HepG2 (cell line): ENCODE data around the gene FAM83F. TPM values are rescaled to one million over a fixed set of nuclear protein-coding genes. Genes with fewer than 3 reads are reported as not detected.

ENCODE experiments used
- ATAC-seq: fragments of 200-7000 bp; cut with Tn5 transposase; 3 replicates; pipeline ENCODE4 v1.9.1; 2020; ENCODE audit warnings: mild to moderate bottlenecking, moderate library complexity
- BruUV-seq: library from RNA; stranded (reverse); fragments of 400-500 nt; replicated peaks from 2 replicates; lab custom pipeline; 2021; lab: Mats Ljungman, UMichigan
- CTCF ChIA-PET: fragments of 300-600 bp; formaldehyde crosslinking; extraction: SDS; loops from one replicate; lab custom pipeline; 2021; ENCODE audit warnings: low total read pairs, inconsistent platforms, low intra/inter-chr PET ratio; lab: Yijun Ruan, JAX
- POLR2A ChIA-PET: fragments of 350-600 bp; sonication (Branson Sonifier 250); formaldehyde crosslinking; loops from one replicate; lab custom pipeline; 2020; ENCODE audit warnings: antibody characterized with exemption, inconsistent platforms; lab: Yijun Ruan, JAX
- DNase-seq: peaks from one replicate; pipeline ENCODE4 v3.0.0-alpha.2; 2015; ENCODE audit warnings: low spot score
- FAIRE-seq: peaks from 3 replicates; lab custom pipeline; 2011; peaks lifted over from hg19 to GRCh38; lab: Jason Lieb, UNC
- H2AFZ ChIP-seq: one replicate; pipeline ENCODE4 v1.6.1; 2011; ENCODE audit warnings: low read length, inconsistent platforms
- H3K27ac ChIP-seq: fragments of 300-600 bp; 3 replicates; pipeline ENCODE4 v1.8.0; 2011; ENCODE audit warnings: mixed run types, mild to moderate bottlenecking, mixed read lengths, low read length, inconsistent platforms; ENCODE audit not compliant: insufficient read depth; ENCODE audit errors: extremely low read length
- H3K27me3 ChIP-seq, 2 experiments: fragments of 200-600 bp in 1 of 2; 2 replicates in 1 of 2; 3 replicates in 1 of 2; pipeline versions ENCODE4 v1.6.0 to v1.8.0; 2011; ENCODE audit warnings: low read length in 2 of 2, mild to moderate bottlenecking in 2 of 2, moderate library complexity in 2 of 2, inconsistent platforms in 1 of 2; ENCODE audit not compliant: insufficient read depth in 2 of 2, control insufficient read depth in 1 of 2
- H3K36me3 ChIP-seq, 2 experiments: fragments of 200-600 bp in 1 of 2; replicated peaks in 1 of 2; 2 replicates in 1 of 2; 3 replicates in 1 of 2; pipeline versions ENCODE4 v1.5.1 to v1.8.0; 2011; ENCODE audit warnings: low read length in 2 of 2, inconsistent platforms in 1 of 2; ENCODE audit not compliant: insufficient read depth in 2 of 2, control insufficient read depth in 1 of 2
- H3K4me1 ChIP-seq: 2 replicates; pipeline ENCODE4 v1.5.1; 2012; ENCODE audit warnings: low read length, inconsistent platforms; ENCODE audit not compliant: insufficient read depth
- H3K4me2 ChIP-seq: 2 replicates; pipeline ENCODE4 v1.6.0; 2011; ENCODE audit warnings: low read depth, low read length, inconsistent platforms
- H3K4me3 ChIP-seq, 3 experiments: fragments of 200-600 bp in 1 of 3; sonication (generic), shearing (Covaris generic) in 1 of 3; replicated peaks in 1 of 3; 2 replicates each; pipeline ENCODE4 v1.5.1; 2011 to 2016; ENCODE audit warnings: low read length in 3 of 3, inconsistent platforms in 2 of 3, low read depth in 2 of 3, mild to moderate bottlenecking in 2 of 3, control low read depth in 1 of 3, mixed read lengths in 1 of 3; ENCODE audit not compliant: insufficient read depth in 1 of 3
- H3K79me2 ChIP-seq: one replicate; pipeline ENCODE4 v1.6.1; 2011; ENCODE audit warnings: low read length, inconsistent platforms; ENCODE audit not compliant: insufficient read depth
- H3K9ac ChIP-seq: 2 replicates; pipeline ENCODE4 v1.6.0; 2011; ENCODE audit warnings: mild to moderate bottlenecking, low read depth, low read length, inconsistent platforms; ENCODE audit not compliant: insufficient read depth
- H3K9me3 ChIP-seq: 2 replicates; pipeline ENCODE4 v1.5.1; 2012; ENCODE audit warnings: mild to moderate bottlenecking, low read length
- H4K20me1 ChIP-seq: 2 replicates; pipeline ENCODE4 v1.6.0; 2011; ENCODE audit warnings: inconsistent platforms, mild to moderate bottlenecking, low read length, moderate library complexity; ENCODE audit not compliant: insufficient read depth
- E2F1 ChIP-seq: sonication (generic); formaldehyde crosslinking; IDR thresholded peaks from 2 replicates; pipeline ENCODE4 v1.5.0; 2020; ENCODE audit warnings: missing genetic modification reagents
- MLLT10 ChIP-seq: sonication (generic); formaldehyde crosslinking; IDR thresholded peaks from 2 replicates; pipeline ENCODE4 v1.4.0; 2020; ENCODE audit warnings: missing genetic modification reagents
- PCBP2 ChIP-seq: fragments of 200-400 bp; formaldehyde crosslinking; optimal IDR thresholded peaks from 2 replicates; pipeline ENCODE3; 2018; ENCODE audit warnings: low read length, low read depth; ENCODE audit not compliant: poor library complexity, severe bottlenecking
- TAF1 ChIP-seq: sonication (generic); formaldehyde crosslinking; IDR thresholded peaks from 2 replicates; pipeline ENCODE4 v1.4.0; 2020; ENCODE audit warnings: missing genetic modification reagents
- TFDP1 ChIP-seq: IDR thresholded peaks from 2 replicates; pipeline ENCODE4 v1.6.1; 2016; ENCODE audit warnings: missing compliant biosample characterization, missing genetic modification reagents, borderline replicate concordance
- ZBTB38 ChIP-seq: sonication (generic); formaldehyde crosslinking; IDR thresholded peaks from 2 replicates; pipeline ENCODE4 v1.5.1; 2020; ENCODE audit warnings: mild to moderate bottlenecking, missing genetic modification reagents
- ZNF160 ChIP-seq: sonication (generic); formaldehyde crosslinking; IDR thresholded peaks from 2 replicates; pipeline ENCODE4 v1.8.0; 2022; ENCODE audit warnings: mild to moderate bottlenecking, inconsistent platforms, missing genetic modification reagents
- ZNF678 ChIP-seq: sonication (generic); formaldehyde crosslinking; IDR thresholded peaks from 2 replicates; pipeline ENCODE4 v1.4.0; 2020; ENCODE audit warnings: mild to moderate bottlenecking, missing genetic modification reagents
- ZNF746 ChIP-seq: sonication (generic); formaldehyde crosslinking; IDR thresholded peaks from 2 replicates; pipeline ENCODE4 v1.8.0; 2022; ENCODE audit warnings: mild to moderate bottlenecking, missing genetic modification reagents
- WGBS: methylation state at CpG from one replicate; pipeline ENCODE4 v1.1.6; 2017; ENCODE audit warnings: low lambda C conversion rate; 5-methylcytosine and 5-hydroxymethylcytosine counted together
- in situ Hi-C: cut with HindIII; loops from 2 replicates; pipeline ENCODE4 v1.10.0; 2017; ENCODE audit warnings: low pct_unique_long_range_greater_than_20kb; ENCODE audit not compliant: extremely low pct_ligation_motif_present
- intact Hi-C: fragments of 100-400 bp; cut with micrococcal nuclease; formaldehyde crosslinking; loops from one replicate; pipeline ENCODE4 v1.10.0; 2022; ENCODE audit not compliant: unreplicated experiment
- polyA plus RNA-seq, 8 experiments: library from polyadenylated mRNA; depleted of rRNA in 3 of 8; stranded (reverse) in 7 of 8; unstranded in 1 of 8; fragments of >200 nt; fragmentation: Illumina TruSeq in 4 of 8; extraction: Trizol in 4 of 8; gene quantifications; 2 replicates each; pipeline versions ENCODE4 v1.2.1 to v1.2.3, GENCODE V29; 2011 to 2016; ENCODE audit warnings: low read depth in 4 of 8, missing spikeins in 1 of 8, mixed read lengths in 1 of 8; ENCODE audit not compliant: insufficient read depth in 1 of 8
- total RNA-seq, 5 experiments: library from RNA; depleted of rRNA; stranded (reverse); fragments of >200 nt; fragmentation: Illumina TruSeq; extraction: Trizol; gene quantifications; 2 replicates each; pipeline ENCODE4 v1.2.3, GENCODE V29; 2016; ENCODE audit warnings: low read depth in 1 of 5

The FAM83F gene
- total and polyA plus RNA-seq, 2 of the 13 experiments (the other 11 are each of a cell fraction or from before 2014, with no cell fraction given), result not detected

- Histone ChIP-seq H3K27ac (no peak overlapping the region), H3K27me3 (peaks cover 6 to 52% of the 10 kb centered on the region in 2 experiments; a peak in 3 of 5 replicates), H3K4me2 (no peak overlapping the region), H3K9ac (no peak overlapping the region), H2AFZ (no peak overlapping the region), H3K9me3 (no peaks in the 10 kb centered on the region)
- in situ Hi-C loops, result no loop called here
- ATAC-seq (no peak), FAIRE-seq (no peak)
- TF ChIP-seq ZBTB38 (CRISPR knock-in tag) (no peak), TAF1 (CRISPR knock-in tag) (no peak), TFDP1 (no peak), ZNF160 (no peak), ZNF678 (no peak), MLLT10 (no peak)
- TF ChIP-seq, all 625 proteins: peak for 0
- H4K20me1 ChIP-seq, result no peaks in the 10 kb centered on the region
- BruUV-seq, result no TSS peak
- H3K79me2 ChIP-seq, result no peaks in the 10 kb centered on the region
- CTCF ChIA-PET, result no interaction called here
- 13% methylated on average over 6 of the region's 6 CpGs for WGBS
- no peak overlapping the region for H3K4me3 ChIP-seq
- H3K36me3 ChIP-seq, result no peaks in the 10 kb centered on the region
- POLR2A ChIA-PET, result no interaction called here
- intact Hi-C loops, result no loop called here
- DNase-seq, result no peak
- H3K4me1 ChIP-seq, result peaks cover 30% of the 10 kb centered on the region
Observed at GRCh38 chr22:40004836-40005235, 10.1 kb downstream of the FAM83F start.

GRCh38 chr22:40006641-40007040 lies 11.9 kb downstream of the FAM83F start:
- ChIA-PET CTCF (no interaction called here), POLR2A (no interaction called here)
- Histone ChIP-seq H3K9me3 (no peaks in the 10 kb centered on the region), H4K20me1 (no peaks in the 10 kb centered on the region), H2AFZ (no peak overlapping the region), H3K27me3 (peaks cover 4 to 54% of the 10 kb centered on the region in 2 experiments; a peak in 3 of 5 replicates), H3K4me3 (no peak overlapping the region), H3K27ac (no peak overlapping the region), H3K4me1 (peaks cover 13% of the 10 kb centered on the region), H3K4me2 (no peak overlapping the region), H3K36me3 (no peaks in the 10 kb centered on the region), H3K9ac (no peak overlapping the region), H3K79me2 (no peaks in the 10 kb centered on the region)
- DNase-seq (no peak), ATAC-seq (no peak), FAIRE-seq (no peak)
- in situ Hi-C loops (no loop called here), intact Hi-C loops (no loop called here)
- 37% methylated on average over 6 of the region's 8 CpGs for WGBS
- BruUV-seq, result no TSS peak
- no peak for TF ChIP-seq PCBP2
- no peak for TF ChIP-seq ZNF746 (CRISPR knock-in tag)
- TF ChIP-seq E2F1 (CRISPR knock-in tag), result no peak
